Endothelial cell of umbilical vein (primary cell): ENCODE results near the gene ATAD1.

ENCODE experiments used
- EZH2 ChIP-seq: IDR thresholded peaks from 2 replicates; pipeline ENCODE4 v1.6.1; 2012; ENCODE audit warnings: borderline replicate concordance, low read depth, mild to moderate bottlenecking, moderate library complexity, low read length, inconsistent platforms; ENCODE audit not compliant: severe bottlenecking
- FOS ChIP-seq: IDR thresholded peaks from 2 replicates; pipeline ENCODE4 v1.6.1; 2011; ENCODE audit warnings: mild to moderate bottlenecking, low read length, moderate library complexity, borderline replicate concordance; ENCODE audit not compliant: insufficient read depth
- POLR2A ChIP-seq: IDR thresholded peaks from 2 replicates; pipeline ENCODE4 v1.6.1; 2012; ENCODE audit warnings: low read depth, mild to moderate bottlenecking, control low read depth, low read length
- TF ChIP-seq, protein P1 (sequence below), 2 donors: IDR thresholded peaks; 1 replicate in 1 of 2; 2 replicates in 1 of 2; pipeline ENCODE4 v1.5.1; 2011; ENCODE audit warnings: low read length in 2 of 2, mild to moderate bottlenecking in 2 of 2, moderate library complexity in 2 of 2, control low read depth in 1 of 2, inconsistent platforms in 1 of 2, low read depth in 1 of 2; ENCODE audit not compliant: insufficient read depth in 1 of 2; ENCODE audit errors: extremely low read depth in 1 of 2

DNA sequence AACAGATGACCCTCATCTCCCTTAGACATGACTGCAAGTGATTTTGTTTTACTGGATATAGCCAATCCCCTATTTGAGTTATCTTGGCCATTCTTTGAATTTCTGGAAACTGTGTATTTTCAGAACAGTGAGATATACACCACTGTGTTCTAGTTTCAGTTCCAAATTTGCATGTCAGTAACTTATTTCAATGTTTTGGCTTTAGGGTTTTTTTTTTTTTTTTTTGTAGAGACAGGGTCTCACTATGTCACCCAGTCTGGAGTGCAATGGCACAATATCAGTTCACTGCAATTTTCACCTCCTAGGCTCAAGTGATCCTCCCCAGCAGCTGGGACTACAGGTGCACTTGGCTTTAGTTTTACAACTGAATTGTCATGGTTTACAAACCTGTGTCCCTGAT lies 67.2 kb downstream of the ATAD1 start:
- TF ChIP-seq, protein P1, sequence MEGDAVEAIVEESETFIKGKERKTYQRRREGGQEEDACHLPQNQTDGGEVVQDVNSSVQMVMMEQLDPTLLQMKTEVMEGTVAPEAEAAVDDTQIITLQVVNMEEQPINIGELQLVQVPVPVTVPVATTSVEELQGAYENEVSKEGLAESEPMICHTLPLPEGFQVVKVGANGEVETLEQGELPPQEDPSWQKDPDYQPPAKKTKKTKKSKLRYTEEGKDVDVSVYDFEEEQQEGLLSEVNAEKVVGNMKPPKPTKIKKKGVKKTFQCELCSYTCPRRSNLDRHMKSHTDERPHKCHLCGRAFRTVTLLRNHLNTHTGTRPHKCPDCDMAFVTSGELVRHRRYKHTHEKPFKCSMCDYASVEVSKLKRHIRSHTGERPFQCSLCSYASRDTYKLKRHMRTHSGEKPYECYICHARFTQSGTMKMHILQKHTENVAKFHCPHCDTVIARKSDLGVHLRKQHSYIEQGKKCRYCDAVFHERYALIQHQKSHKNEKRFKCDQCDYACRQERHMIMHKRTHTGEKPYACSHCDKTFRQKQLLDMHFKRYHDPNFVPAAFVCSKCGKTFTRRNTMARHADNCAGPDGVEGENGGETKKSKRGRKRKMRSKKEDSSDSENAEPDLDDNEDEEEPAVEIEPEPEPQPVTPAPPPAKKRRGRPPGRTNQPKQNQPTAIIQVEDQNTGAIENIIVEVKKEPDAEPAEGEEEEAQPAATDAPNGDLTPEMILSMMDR (IDR thresholded peaks at IDR 0.05; ENCODE audit: extremely low read depth in 1 of 2, insufficient read depth in 1 of 2, low read depth in 1 of 2, low read length in 2 of 2): no peak
- no peak for TF ChIP-seq POLR2A
- no peak for TF ChIP-seq EZH2
- no peak for TF ChIP-seq FOS
